Caco-2 (cell line): Measurements from ENCODE around the gene TOPAZ1. TPM values are rescaled to one million over a fixed set of nuclear protein-coding genes. Genes with fewer than 3 reads are reported as not detected.

ENCODE experiments used
- BruUV-seq: library from RNA; stranded (reverse); fragments of 400-500 nt; replicated peaks from 2 replicates; lab custom pipeline; 2021; lab: Mats Ljungman, UMichigan
- CTCF ChIA-PET: fragments of 300-600 bp; sonication (Branson Sonifier 250); formaldehyde crosslinking; loops from one replicate; lab custom pipeline; 2022; ENCODE audit warnings: antibody characterized with exemption; lab: Charles Lee
- POLR2A ChIA-PET: fragments of 300-600 bp; sonication (Branson Sonifier 250); formaldehyde crosslinking; loops from one replicate; lab custom pipeline; 2022; ENCODE audit warnings: antibody characterized with exemption; lab: Charles Lee
- DNase-seq, 2 experiments: peaks; one replicate each; pipeline versions ENCODE4 v3.0.0 to v3.0.0-alpha.2; 2020 to 2022
- H3K27me3 ChIP-seq: replicated peaks from 2 replicates; pipeline ENCODE4 v1.6.0; 2011; ENCODE audit warnings: low read length; ENCODE audit not compliant: control insufficient read depth, insufficient read depth
- H3K36me3 ChIP-seq: 2 replicates; pipeline ENCODE4 v1.5.1; 2011; ENCODE audit warnings: low read length; ENCODE audit not compliant: control insufficient read depth, insufficient read depth
- H3K4me1 ChIP-seq: fragments of 250-450 bp; sonication (Bioruptor Pico); 2 replicates; pipeline ENCODE4 v1.5.1; 2020; ENCODE audit warnings: mild to moderate bottlenecking
- H3K4me3 ChIP-seq: 2 replicates; pipeline ENCODE4 v1.5.1; 2011; ENCODE audit warnings: low read depth, mild to moderate bottlenecking, control low read depth, low read length
- H3K9me3 ChIP-seq: fragments of 250-450 bp; sonication (Bioruptor Pico); 2 replicates; pipeline ENCODE4 v1.5.1; 2020; ENCODE audit warnings: mild to moderate bottlenecking, moderate library complexity
- H3K27ac Mint-ChIP-seq: one replicate; pipeline ENCODE4 v1.8.0; 2022; ENCODE audit warnings: mixed read lengths; ENCODE audit not compliant: unreplicated experiment
- H3K27me3 Mint-ChIP-seq: one replicate; pipeline ENCODE4 v1.8.0; 2022; ENCODE audit warnings: mixed read lengths; ENCODE audit not compliant: insufficient read depth, unreplicated experiment
- H3K36me3 Mint-ChIP-seq: one replicate; pipeline ENCODE4 v1.8.0; 2022; ENCODE audit warnings: mild to moderate bottlenecking, mixed read lengths; ENCODE audit not compliant: insufficient read depth, unreplicated experiment
- H3K4me1 Mint-ChIP-seq: one replicate; pipeline ENCODE4 v1.8.0; 2022; ENCODE audit warnings: low read depth, mixed read lengths; ENCODE audit not compliant: unreplicated experiment
- H3K4me3 Mint-ChIP-seq: one replicate; pipeline ENCODE4 v1.8.0; 2022; ENCODE audit warnings: mild to moderate bottlenecking, moderate library complexity, mixed read lengths; ENCODE audit not compliant: unreplicated experiment
- H3K9me3 Mint-ChIP-seq: one replicate; pipeline ENCODE4 v1.8.0; 2022; ENCODE audit warnings: mixed read lengths; ENCODE audit not compliant: unreplicated experiment
- CTCF ChIP-seq, 2 experiments: fragments of 200-600 bp in 1 of 2; IDR thresholded peaks; 1 replicate in 1 of 2; 2 replicates in 1 of 2; pipeline versions ENCODE4 v1.5.1 to v1.8.0; 2011 to 2022; ENCODE audit warnings: antibody characterized with exemption in 1 of 2, control low read depth in 1 of 2, inconsistent platforms in 1 of 2, low read depth in 1 of 2, low read length in 1 of 2, mild to moderate bottlenecking in 1 of 2, moderate library complexity in 1 of 2; ENCODE audit not compliant: insufficient read depth in 1 of 2, severe bottlenecking in 1 of 2, unreplicated experiment in 1 of 2
- intact Hi-C: fragments of 100-400 bp; cut with micrococcal nuclease; formaldehyde crosslinking; loops from one replicate; pipeline ENCODE4 v1.10.0; 2022; ENCODE audit not compliant: unreplicated experiment
- total RNA-seq: library from RNA; stranded (reverse); gene quantifications from 2 replicates; pipeline ENCODE4 v1.2.3, GENCODE V29; 2022

Gene TOPAZ1
- total RNA-seq, 1 experiment from 2014 or later = not detected

GRCh38 chr3:44210967-44211366 is 30.7 kb upstream of the TOPAZ1 start:
- intact Hi-C loops = no loop called here
- Histone ChIP-seq H3K36me3 (no peaks in the 10 kb centered on the region), H3K4me3 (no peak overlapping the region), H3K9me3 (peaks cover 3% of the 10 kb centered on the region; the same call in 1 of the 2 replicates), H3K4me1 (peaks cover 18% of the 10 kb centered on the region), H3K27me3 (no peaks in the 10 kb centered on the region)
- TF ChIP-seq CTCF (IDR thresholded peaks at IDR 0.05; ENCODE audit: insufficient read depth in 1 of 2, low read depth in 1 of 2, low read length in 1 of 2, severe bottlenecking in 1 of 2, unreplicated experiment in 1 of 2) = no peak
- Mint-ChIP-seq H3K9me3 (peaks cover 13% of the 10 kb centered on the region), H3K36me3 (no peaks in the 10 kb centered on the region), H3K27ac (no peak overlapping the region), H3K4me3 (no peak overlapping the region), H3K4me1 (peaks cover 12% of the 10 kb centered on the region), H3K27me3 (peaks cover 9% of the 10 kb centered on the region)
- ChIA-PET CTCF (no interaction called here), POLR2A (no interaction called here)
- no peak for DNase-seq
- BruUV-seq = no TSS peak

GRCh38 chr3:44222337-44222736 is 19.3 kb upstream of the TOPAZ1 start:
- Histone ChIP-seq H3K4me3 (no peak overlapping the region), H3K4me1 (no peaks in the 10 kb centered on the region), H3K27me3 (no peaks in the 10 kb centered on the region), H3K9me3 (no peaks in the 10 kb centered on the region), H3K36me3 (no peaks in the 10 kb centered on the region)
- no TSS peak for BruUV-seq
- POLR2A ChIA-PET = no interaction called here
- Mint-ChIP-seq H3K4me3 (no peak overlapping the region), H3K9me3 (no peaks in the 10 kb centered on the region), H3K27ac (no peak overlapping the region), H3K36me3 (no peaks in the 10 kb centered on the region), H3K4me1 (no peaks in the 10 kb centered on the region), H3K27me3 (peaks cover 6% of the 10 kb centered on the region)
- DNase-seq = no peak
- CTCF ChIA-PET = no interaction called here
- intact Hi-C loops = no loop called here
- TF ChIP-seq CTCF (IDR thresholded peaks at IDR 0.05; ENCODE audit: insufficient read depth in 1 of 2, low read depth in 1 of 2, low read length in 1 of 2, severe bottlenecking in 1 of 2, unreplicated experiment in 1 of 2) = no peak

- no peaks in the 10 kb centered on the region for H3K36me3 Mint-ChIP-seq
- CTCF ChIA-PET = no interaction called here
- H3K9me3 Mint-ChIP-seq = no peaks in the 10 kb centered on the region
- Histone ChIP-seq H3K4me3 (no peak overlapping the region), H3K9me3 (no peaks in the 10 kb centered on the region), H3K27me3 (no peaks in the 10 kb centered on the region), H3K4me1 (no peaks in the 10 kb centered on the region), H3K36me3 (no peaks in the 10 kb centered on the region)
- TF ChIP-seq CTCF (IDR thresholded peaks at IDR 0.05; ENCODE audit: insufficient read depth in 1 of 2, low read depth in 1 of 2, low read length in 1 of 2, severe bottlenecking in 1 of 2, unreplicated experiment in 1 of 2) = no peak
- H3K27me3 Mint-ChIP-seq = peaks cover 6% of the 10 kb centered on the region
- H3K4me1 Mint-ChIP-seq = no peaks in the 10 kb centered on the region
- H3K27ac Mint-ChIP-seq = no peak overlapping the region
- POLR2A ChIA-PET = no interaction called here
- DNase-seq = no peak
- no TSS peak for BruUV-seq
- H3K4me3 Mint-ChIP-seq = no peak overlapping the region
- intact Hi-C loops = no loop called here
Measured at GRCh38 chr3:44223299-44223698, 18.4 kb upstream of the TOPAZ1 start.
